Mucosa of descending colon (tissue), 3 donors: Measurements from ENCODE around the gene NXF1. TPM values are rescaled to one million over a fixed set of nuclear protein-coding genes. Genes with fewer than 3 reads are reported as not detected.
"Not testable (repeated sequence)": the region's sequence is repeated elsewhere in the genome, so short reads cannot be mapped to it uniquely, and the experiment has no call there.

ENCODE experiments used
- ATAC-seq: fragments of 200-7000 bp; cut with Tn5 transposase; one replicate; pipeline ENCODE4 v1.9.1; 2020; ENCODE audit warnings: mild to moderate bottlenecking, moderate library complexity
- DNase-seq, 3 donors: peaks; one replicate each; pipeline ENCODE4 v3.0.0-alpha.2; 2020
- H3K36me3 ChIP-seq: fragments of 200-600 bp; one replicate; pipeline ENCODE4 v1.8.0; 2021; ENCODE audit warnings: low read depth, mild to moderate bottlenecking
- H3K4me1 ChIP-seq: fragments of 200-600 bp; one replicate; pipeline ENCODE4 v1.8.0; 2021; ENCODE audit warnings: low read depth, mild to moderate bottlenecking
- H3K4me3 ChIP-seq: fragments of 200-600 bp; one replicate; pipeline ENCODE4 v1.8.0; 2021; ENCODE audit warnings: mild to moderate bottlenecking
- H3K9me3 ChIP-seq: fragments of 200-600 bp; one replicate; pipeline ENCODE4 v1.8.0; 2021; ENCODE audit warnings: mild to moderate bottlenecking
- intact Hi-C, 2 donors: fragments of 100-400 bp; cut with DNase I in 1 of 2; cut with micrococcal nuclease in 1 of 2; formaldehyde crosslinking; loops; one replicate each; pipeline versions ENCODE4 v1.11.0 to v1.11.1; 2022; cut with DNase I, micrococcal nuclease
- total RNA-seq, 3 donors: library from RNA; stranded (reverse); fragmentation: NEBNext Ultra II Directional in 2 of 3; extraction: Animal tissue kit (Norgen Biotek cat#: 25700) in 2 of 3; gene quantifications; one replicate each; pipeline versions ENCODE4 v1.2.1 to v1.2.4, GENCODE V29; 2021 to 2023
- TF ChIP-seq, protein P1 (sequence below): fragments of 200-600 bp; IDR thresholded peaks from one replicate; pipeline ENCODE4 v1.8.0; 2022; ENCODE audit warnings: antibody characterized with exemption, mild to moderate bottlenecking
- donor health status: DM: no; HTN: no; CAD: no; lungs with moderate emphysema.
- donor health status: DM: no; HTN: no; CAD: no.
- donor health status: DM: no; HTN: yes; CAD: no.

Gene NXF1
- total RNA-seq, 3 donors from 2014 or later: 46.7 to 103 (median 55.0) TPM

DNA sequence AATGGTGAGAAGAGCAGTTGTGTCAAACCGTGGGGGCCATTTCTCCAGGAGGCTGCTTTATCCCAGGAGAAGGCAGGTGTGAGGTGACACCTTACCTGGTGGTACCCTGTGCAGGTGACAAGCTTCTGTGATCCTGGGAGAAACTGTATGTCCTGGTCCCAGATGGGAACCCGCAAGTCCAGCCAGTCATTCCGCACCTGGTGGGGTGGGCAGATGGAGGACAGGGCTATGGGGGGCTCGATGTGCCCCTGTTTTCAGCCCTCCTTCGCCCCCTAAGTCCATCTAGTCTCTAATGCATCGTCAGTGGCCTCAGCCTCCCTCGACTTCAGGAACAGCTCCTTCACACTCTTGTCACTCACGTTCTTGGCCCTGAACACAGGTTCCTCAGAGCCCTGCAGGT is 30.1 kb upstream of the NXF1 start:
- TF ChIP-seq, protein P1, sequence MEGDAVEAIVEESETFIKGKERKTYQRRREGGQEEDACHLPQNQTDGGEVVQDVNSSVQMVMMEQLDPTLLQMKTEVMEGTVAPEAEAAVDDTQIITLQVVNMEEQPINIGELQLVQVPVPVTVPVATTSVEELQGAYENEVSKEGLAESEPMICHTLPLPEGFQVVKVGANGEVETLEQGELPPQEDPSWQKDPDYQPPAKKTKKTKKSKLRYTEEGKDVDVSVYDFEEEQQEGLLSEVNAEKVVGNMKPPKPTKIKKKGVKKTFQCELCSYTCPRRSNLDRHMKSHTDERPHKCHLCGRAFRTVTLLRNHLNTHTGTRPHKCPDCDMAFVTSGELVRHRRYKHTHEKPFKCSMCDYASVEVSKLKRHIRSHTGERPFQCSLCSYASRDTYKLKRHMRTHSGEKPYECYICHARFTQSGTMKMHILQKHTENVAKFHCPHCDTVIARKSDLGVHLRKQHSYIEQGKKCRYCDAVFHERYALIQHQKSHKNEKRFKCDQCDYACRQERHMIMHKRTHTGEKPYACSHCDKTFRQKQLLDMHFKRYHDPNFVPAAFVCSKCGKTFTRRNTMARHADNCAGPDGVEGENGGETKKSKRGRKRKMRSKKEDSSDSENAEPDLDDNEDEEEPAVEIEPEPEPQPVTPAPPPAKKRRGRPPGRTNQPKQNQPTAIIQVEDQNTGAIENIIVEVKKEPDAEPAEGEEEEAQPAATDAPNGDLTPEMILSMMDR: no peak
- Histone ChIP-seq H3K4me3 (no peak overlapping the region), H3K4me1 (peaks cover 24% of the 10 kb centered on the region), H3K36me3 (no peaks in the 10 kb centered on the region), H3K9me3 (no peaks in the 10 kb centered on the region)
- intact Hi-C loops: no loop called here
- no peak for DNase-seq
- ATAC-seq: no peak

DNA sequence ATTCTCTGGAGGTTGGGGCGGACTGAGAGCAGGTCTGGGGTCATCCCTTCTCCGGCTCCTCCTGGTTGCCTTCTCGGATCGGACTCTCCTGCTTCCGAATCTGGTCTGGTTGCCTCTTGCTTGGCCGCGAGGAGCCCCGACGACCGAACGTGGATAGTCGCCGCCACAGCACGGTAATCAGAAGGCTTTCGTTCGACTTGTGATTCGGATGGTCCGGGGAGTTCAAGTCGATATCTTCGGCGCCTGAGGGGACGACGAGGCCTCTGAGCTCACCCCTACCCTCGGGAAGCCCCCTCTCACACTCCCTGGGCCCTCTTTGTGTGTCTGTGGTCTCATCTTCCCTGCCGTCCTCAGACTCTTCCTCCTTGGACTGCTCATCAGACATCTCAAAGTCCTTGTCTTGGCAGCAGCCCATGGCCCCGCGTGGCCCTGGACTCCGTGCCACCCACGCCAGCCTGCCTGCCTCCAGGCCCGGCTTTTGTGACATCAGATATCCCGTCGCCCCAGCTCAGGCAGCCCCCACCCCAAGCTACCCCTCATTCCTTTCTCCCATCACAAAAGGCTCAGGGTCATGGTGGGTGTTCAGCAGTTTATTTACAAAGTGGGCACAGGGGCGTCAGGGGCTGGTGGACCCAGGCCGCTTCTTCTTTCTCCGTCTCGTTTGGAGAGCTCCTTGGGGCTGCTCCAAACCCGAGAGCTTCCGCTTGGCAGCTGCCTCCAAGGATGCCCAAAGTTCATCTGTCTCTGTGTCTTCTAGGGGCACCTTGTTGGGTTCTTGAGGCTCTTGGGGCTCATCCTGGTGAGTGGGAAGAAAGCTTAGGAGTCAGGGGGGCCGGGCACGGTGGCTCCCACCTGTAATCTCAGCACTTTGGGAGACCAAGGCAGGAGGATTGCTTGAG is 27.3 kb upstream of the NXF1 start, which contains the start of gene TEX54:
TEX54 (minus strand) TSS at position 506 of the 899 bp plus-strand sequence.
- H3K9me3 ChIP-seq: no peaks in the 10 kb centered on the region
- intact Hi-C loops: no loop called here
- ATAC-seq (peak; percentile 22), DNase-seq (peak; percentile 41 to 68 (median 43))
- peaks cover 27% of the 10 kb centered on the region for H3K4me1 ChIP-seq
- H3K4me3 ChIP-seq: peak within 1 kb of the TSS; percentile 71
- H3K36me3 ChIP-seq: no peaks in the 10 kb centered on the region
- TF ChIP-seq, protein P1: no peak

DNA sequence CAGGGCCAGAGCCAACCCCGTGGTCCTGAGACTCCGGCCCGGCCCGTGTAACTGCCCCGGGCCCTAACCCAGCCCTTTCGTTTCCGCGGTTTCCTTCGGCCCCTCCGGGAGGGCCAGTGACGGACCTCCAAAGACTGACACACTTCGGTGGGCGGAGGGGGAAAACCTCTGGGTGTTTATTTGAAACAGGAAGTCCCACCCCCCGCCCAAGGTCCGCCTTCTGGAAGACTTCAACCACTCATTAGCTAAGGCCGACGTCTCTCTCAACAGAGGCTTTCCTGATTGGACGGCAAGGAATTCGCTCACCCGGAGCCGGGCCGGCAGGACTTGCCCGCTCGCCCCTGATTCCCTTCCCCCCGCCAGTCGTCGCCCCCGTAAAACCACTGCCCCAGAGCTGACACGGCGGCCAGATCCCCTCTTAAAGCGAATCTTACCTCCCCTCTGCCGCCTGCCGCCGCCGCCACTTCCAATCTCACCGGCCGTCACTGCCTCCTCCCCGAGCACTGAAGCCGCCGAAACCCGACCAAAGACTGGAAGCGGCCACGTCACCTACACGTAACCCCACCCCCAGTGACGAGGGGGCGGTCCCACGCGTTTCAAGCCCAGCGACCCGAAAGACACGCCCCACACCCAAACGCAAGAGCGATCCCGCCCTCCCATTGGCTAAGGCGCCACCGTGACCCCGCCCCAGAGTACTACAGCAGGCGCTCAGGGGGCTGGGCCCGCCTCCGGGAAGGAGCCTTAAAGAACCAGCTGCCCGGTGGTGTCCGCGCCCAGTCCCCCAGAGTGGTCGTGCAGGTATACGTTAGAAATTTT is 26.5 kb upstream of the NXF1 start, which contains the start of gene STX5:
STX5 (minus strand) TSS at position 532 of the 816 bp plus-strand sequence. CDS start 808 bp downstream, outside the sequence.
- peak; percentile 98 for ATAC-seq

DNA sequence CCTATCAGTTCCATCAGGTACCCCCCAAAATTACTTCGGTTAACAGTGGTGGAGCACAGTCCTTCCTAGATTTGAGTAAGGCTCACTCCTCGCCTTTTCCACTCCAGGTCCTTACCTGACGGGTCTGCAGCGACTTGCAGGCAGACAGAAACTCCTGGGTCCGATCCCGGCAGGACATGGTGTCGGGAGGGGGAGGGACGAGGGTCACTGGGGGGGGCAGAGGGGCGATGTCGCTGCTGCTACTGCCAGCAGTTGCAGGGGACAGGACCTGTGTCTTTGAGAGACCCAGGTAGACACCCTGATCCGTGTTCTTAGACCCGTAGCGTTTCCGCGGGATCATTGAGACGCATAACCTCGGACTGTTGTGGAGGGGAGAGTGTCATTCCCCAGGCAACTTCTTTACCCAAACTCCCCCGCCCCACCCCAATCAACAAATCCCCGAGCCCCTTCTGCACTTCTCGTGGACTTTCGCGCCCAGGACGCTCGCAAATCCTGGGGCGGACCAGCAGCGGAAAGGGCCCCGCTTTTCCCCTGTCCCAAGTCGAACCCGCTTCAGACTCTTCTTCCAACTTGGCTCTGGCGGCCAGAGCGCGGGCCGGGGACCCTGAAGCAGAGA is 25.8 kb upstream of the NXF1 start:
- intact Hi-C loops: no loop called here
- H3K36me3 ChIP-seq: peaks cover 3% of the 10 kb centered on the region
- DNase-seq (peak in 2 of 3 donors; percentile 47 to 62), ATAC-seq (no peak)
- peaks cover 27% of the 10 kb centered on the region for H3K4me1 ChIP-seq
- TF ChIP-seq, protein P1: no peak
- H3K9me3 ChIP-seq: no peaks in the 10 kb centered on the region
- peak overlapping the region; percentile 71 for H3K4me3 ChIP-seq

More for the DNA sequence above, 26.5 kb upstream of the NXF1 start, which contains the start of gene STX5:
- Histone ChIP-seq H3K36me3 (no peaks in the 10 kb centered on the region), H3K9me3 (no peaks in the 10 kb centered on the region), H3K4me3 (peak within 1 kb of the TSS; percentile 71), H3K4me1 (peaks cover 27% of the 10 kb centered on the region)
- intact Hi-C loops: no loop called here
- DNase-seq: peak; percentile 99 to 100 (median 100)
- TF ChIP-seq, protein P1: no peak

DNA sequence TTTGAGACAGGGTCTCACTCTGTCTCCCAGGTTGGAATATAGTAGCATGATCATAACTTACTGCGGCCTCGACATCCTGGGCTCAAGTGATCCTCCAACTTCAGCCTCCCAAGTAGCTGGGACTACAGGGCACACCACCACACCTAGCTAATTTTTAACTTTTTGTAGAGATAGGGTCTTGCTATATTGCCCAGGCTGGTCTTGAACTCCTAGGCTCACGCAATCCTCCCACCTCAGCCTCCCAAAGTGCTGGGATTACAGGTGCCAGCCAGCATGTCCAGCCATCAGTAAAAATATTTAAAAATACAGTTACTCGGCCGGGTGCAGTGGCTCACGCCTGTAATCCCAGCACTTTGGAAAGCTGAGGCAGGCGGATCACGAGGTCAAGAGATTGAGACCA is 22.9 kb upstream of the NXF1 start:
- intact Hi-C loops, H3K4me3 ChIP-seq, DNase-seq, H3K9me3 ChIP-seq, ATAC-seq, H3K36me3 ChIP-seq: not testable (repeated sequence)
- peaks cover 23% of the 10 kb centered on the region for H3K4me1 ChIP-seq
